GM23338 (cell line): ENCODE data around the gene PIGN.

Experiments
- CREB1 ChIP-seq: fragments of 250-450 bp; sonication (Bioruptor Pico); IDR thresholded peaks from 2 replicates; pipeline ENCODE4 v1.5.0; 2020; ENCODE audit warnings: low read depth, mild to moderate bottlenecking, moderate library complexity
- EZH2phosphoT487 ChIP-seq: fragments of 200-600 bp; sonication (generic); IDR thresholded peaks from one replicate; pipeline ENCODE4 v1.8.1; 2018; ENCODE audit warnings: antibody characterized with exemption; ENCODE audit not compliant: unreplicated experiment
- POLR2AphosphoS5 ChIP-seq: IDR thresholded peaks from 2 replicates; pipeline ENCODE4 v1.6.1; 2016; ENCODE audit warnings: antibody characterized with exemption, low read depth
- TF ChIP-seq, protein P1 (sequence below), 2 experiments: fragments of 200-600 bp in 1 of 2; sonication (generic) in 1 of 2; conservative IDR thresholded peaks; 2 replicates each; pipeline versions ENCODE4 v1.5.1 to v1.6.1; 2016 to 2017; ENCODE audit warnings: antibody characterized with exemption in 2 of 2, low read depth in 2 of 2, mild to moderate bottlenecking in 2 of 2, moderate library complexity in 1 of 2

DNA sequence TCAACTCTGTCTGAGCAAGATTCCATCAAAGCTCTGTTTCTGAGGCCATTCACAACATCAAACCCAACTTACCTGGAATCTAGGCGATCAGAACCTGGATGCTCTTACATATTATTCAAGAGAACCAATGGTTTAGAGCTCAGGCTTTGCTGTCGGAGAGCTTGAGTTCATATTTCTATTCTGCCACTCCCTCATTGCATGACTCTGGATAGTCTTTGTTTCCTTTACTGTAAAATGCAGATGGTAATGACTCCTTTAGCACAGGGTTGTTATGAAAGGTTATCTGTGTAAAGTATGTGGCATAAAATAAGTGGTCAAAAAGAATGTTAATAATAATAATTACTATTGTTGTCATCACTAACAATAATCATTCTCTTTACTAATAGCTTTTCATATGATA is 12.8 kb upstream of the PIGN start:
- TF ChIP-seq EZH2phosphoT487 = no peak
- TF ChIP-seq, protein P1, sequence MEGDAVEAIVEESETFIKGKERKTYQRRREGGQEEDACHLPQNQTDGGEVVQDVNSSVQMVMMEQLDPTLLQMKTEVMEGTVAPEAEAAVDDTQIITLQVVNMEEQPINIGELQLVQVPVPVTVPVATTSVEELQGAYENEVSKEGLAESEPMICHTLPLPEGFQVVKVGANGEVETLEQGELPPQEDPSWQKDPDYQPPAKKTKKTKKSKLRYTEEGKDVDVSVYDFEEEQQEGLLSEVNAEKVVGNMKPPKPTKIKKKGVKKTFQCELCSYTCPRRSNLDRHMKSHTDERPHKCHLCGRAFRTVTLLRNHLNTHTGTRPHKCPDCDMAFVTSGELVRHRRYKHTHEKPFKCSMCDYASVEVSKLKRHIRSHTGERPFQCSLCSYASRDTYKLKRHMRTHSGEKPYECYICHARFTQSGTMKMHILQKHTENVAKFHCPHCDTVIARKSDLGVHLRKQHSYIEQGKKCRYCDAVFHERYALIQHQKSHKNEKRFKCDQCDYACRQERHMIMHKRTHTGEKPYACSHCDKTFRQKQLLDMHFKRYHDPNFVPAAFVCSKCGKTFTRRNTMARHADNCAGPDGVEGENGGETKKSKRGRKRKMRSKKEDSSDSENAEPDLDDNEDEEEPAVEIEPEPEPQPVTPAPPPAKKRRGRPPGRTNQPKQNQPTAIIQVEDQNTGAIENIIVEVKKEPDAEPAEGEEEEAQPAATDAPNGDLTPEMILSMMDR (conservative IDR thresholded peaks at IDR 0.05; ENCODE audit: low read depth in 2 of 2) = no peak
- TF ChIP-seq CREB1 (CRISPR knock-in tag) = no peak
- no peak for TF ChIP-seq POLR2AphosphoS5
